GM23338 (cell line): Measurements from ENCODE around the gene NOPCHAP1. TPM values are rescaled to one million over a fixed set of nuclear protein-coding genes. Genes with fewer than 3 reads are reported as not detected.

ENCODE experiments used
- ATAC-seq: fragments of 200-7000 bp; cut with Tn5 transposase; 3 replicates; pipeline ENCODE4 v1.9.1; 2020
- DNase-seq: peaks from one replicate; pipeline ENCODE4 v3.0.0-alpha.2; 2015; ENCODE audit warnings: low spot score
- H2AFZ ChIP-seq: fragments of 200-600 bp; sonication (generic); 2 replicates; pipeline ENCODE4 v1.8.0; 2016; ENCODE audit warnings: antibody characterized with exemption, mild to moderate bottlenecking, moderate library complexity
- H3F3A ChIP-seq: fragments of 200-600 bp; sonication (generic); replicated peaks from 2 replicates; pipeline ENCODE4 v1.8.0; 2017; ENCODE audit warnings: antibody characterized with exemption, mixed run types, low read depth
- H3K27ac ChIP-seq: fragments of 200-600 bp; sonication (generic); 2 replicates; pipeline ENCODE4 v1.6.1; 2016; ENCODE audit warnings: low read depth
- H3K27me3 ChIP-seq: fragments of 200-600 bp; sonication (generic); 2 replicates; pipeline ENCODE4 v1.8.0; 2016; ENCODE audit warnings: mild to moderate bottlenecking, mixed run types, moderate library complexity; ENCODE audit not compliant: insufficient read depth
- H3K36me3 ChIP-seq: fragments of 200-600 bp; sonication (generic); 2 replicates; pipeline ENCODE4 v1.8.0; 2016; ENCODE audit warnings: mild to moderate bottlenecking; ENCODE audit not compliant: insufficient read depth
- H3K4me1 ChIP-seq: fragments of 200-600 bp; sonication (generic); 2 replicates; pipeline ENCODE4 v1.8.0; 2016; ENCODE audit warnings: mild to moderate bottlenecking, moderate library complexity; ENCODE audit not compliant: insufficient read depth
- H3K4me2 ChIP-seq: fragments of 200-600 bp; sonication (generic); 2 replicates; pipeline ENCODE4 v1.7.1; 2017; ENCODE audit warnings: mixed run types
- H3K4me3 ChIP-seq: fragments of 200-600 bp; sonication (generic); 2 replicates; pipeline ENCODE4 v1.6.1; 2016; ENCODE audit warnings: mixed run types
- H3K79me2 ChIP-seq: fragments of 200-600 bp; sonication (generic); replicated peaks from 2 replicates; pipeline ENCODE4 v1.8.0; 2017; ENCODE audit warnings: mild to moderate bottlenecking; ENCODE audit not compliant: insufficient read depth
- H3K9me2 ChIP-seq: fragments of 200-600 bp; sonication (generic); 2 replicates; pipeline ENCODE4 v1.8.0; 2017; ENCODE audit not compliant: insufficient read depth
- H4K20me1 ChIP-seq: fragments of 200-600 bp; sonication (generic); replicated peaks from 2 replicates; pipeline ENCODE4 v1.8.0; 2017; ENCODE audit warnings: mild to moderate bottlenecking; ENCODE audit not compliant: insufficient read depth
- H3K27ac Mint-ChIP-seq: 2 replicates; pipeline ENCODE4 v1.8.0; 2020; ENCODE audit warnings: inconsistent platforms, mild to moderate bottlenecking, moderate library complexity, mixed read lengths
- H3K27me3 Mint-ChIP-seq: 3 replicates; pipeline ENCODE4 v1.8.0; 2022; ENCODE audit warnings: low read depth, mild to moderate bottlenecking, moderate library complexity, mixed read lengths, inconsistent platforms; ENCODE audit not compliant: insufficient read depth, poor library complexity
- H3K36me3 Mint-ChIP-seq: 3 replicates; pipeline ENCODE4 v1.8.0; 2021; ENCODE audit warnings: low read depth, mild to moderate bottlenecking, inconsistent platforms, moderate library complexity, mixed read lengths
- H3K4me1 Mint-ChIP-seq: 3 replicates; pipeline ENCODE4 v1.8.0; 2020; ENCODE audit warnings: mild to moderate bottlenecking, inconsistent platforms, mixed read lengths
- H3K4me3 Mint-ChIP-seq: 3 replicates; pipeline ENCODE4 v1.8.0; 2021; ENCODE audit warnings: moderate library complexity, mild to moderate bottlenecking, inconsistent platforms, mixed read lengths
- H3K9me3 Mint-ChIP-seq: 3 replicates; pipeline ENCODE4 v1.8.0; 2020; ENCODE audit warnings: moderate library complexity, mild to moderate bottlenecking, inconsistent platforms, mixed read lengths
- CREB1 ChIP-seq: fragments of 250-450 bp; sonication (Bioruptor Pico); IDR thresholded peaks from 2 replicates; pipeline ENCODE4 v1.5.0; 2020; ENCODE audit warnings: low read depth, mild to moderate bottlenecking, moderate library complexity
- EZH2 ChIP-seq: fragments of 200-600 bp; sonication (generic); IDR thresholded peaks from one replicate; pipeline ENCODE4 v1.8.0; 2017; ENCODE audit warnings: antibody characterized with exemption, mild to moderate bottlenecking, low read depth; ENCODE audit not compliant: unreplicated experiment
- EZH2phosphoT487 ChIP-seq: fragments of 200-600 bp; sonication (generic); IDR thresholded peaks from one replicate; pipeline ENCODE4 v1.8.1; 2018; ENCODE audit warnings: antibody characterized with exemption; ENCODE audit not compliant: unreplicated experiment
- JUNB ChIP-seq: IDR thresholded peaks from one replicate; pipeline ENCODE4 v1.6.1; 2016; ENCODE audit warnings: antibody characterized with exemption; ENCODE audit not compliant: unreplicated experiment
- NANOG ChIP-seq: IDR thresholded peaks from 2 replicates; pipeline ENCODE4 v1.6.1; 2016; ENCODE audit warnings: antibody characterized with exemption, borderline replicate concordance
- POLR2AphosphoS5 ChIP-seq: IDR thresholded peaks from 2 replicates; pipeline ENCODE4 v1.6.1; 2016; ENCODE audit warnings: antibody characterized with exemption, low read depth
- STAT1 ChIP-seq: IDR thresholded peaks from one replicate; pipeline ENCODE4 v1.6.1; 2016; ENCODE audit warnings: antibody characterized with exemption; ENCODE audit not compliant: unreplicated experiment
- ZNF114 ChIP-seq: fragments of 250-450 bp; sonication (Bioruptor Pico); IDR thresholded peaks from 2 replicates; pipeline ENCODE4 v1.5.0; 2020; ENCODE audit warnings: mild to moderate bottlenecking, moderate library complexity
- ZNF331 ChIP-seq: fragments of 250-450 bp; sonication (Bioruptor Pico); IDR thresholded peaks from 2 replicates; pipeline ENCODE4 v1.5.0; 2020; ENCODE audit warnings: low read depth, mild to moderate bottlenecking, moderate library complexity
- polyA plus RNA-seq: library from polyadenylated mRNA; unstranded; fragments of >200 nt; fragmentation: Nextera tagmentation; extraction: Ambion mirVana; gene quantifications from 2 replicates; pipeline ENCODE4 v1.2.1, GENCODE V29; 2016
- total RNA-seq: library from RNA; depleted of rRNA; stranded (reverse); fragments of >200 nt; shearing (Covaris generic); gene quantifications from 2 replicates; pipeline ENCODE4 v1.2.3, GENCODE V29; 2014
- TF ChIP-seq, protein P1 (sequence below): fragments of 250-450 bp; sonication (Bioruptor Pico); IDR thresholded peaks from 2 replicates; pipeline ENCODE4 v1.5.0; 2020; ENCODE audit warnings: mild to moderate bottlenecking, moderate library complexity
- TF ChIP-seq, protein P2 (sequence below), 2 experiments: fragments of 200-600 bp in 1 of 2; sonication (generic) in 1 of 2; conservative IDR thresholded peaks; 2 replicates each; pipeline versions ENCODE4 v1.5.1 to v1.6.1; 2016 to 2017; ENCODE audit warnings: antibody characterized with exemption in 2 of 2, low read depth in 2 of 2, mild to moderate bottlenecking in 2 of 2, moderate library complexity in 1 of 2
- TF ChIP-seq, protein P3 (sequence below): IDR thresholded peaks from 2 replicates; pipeline ENCODE4 v1.6.1; 2016; ENCODE audit warnings: antibody characterized with exemption
- TF ChIP-seq, protein P4 (sequence below): IDR thresholded peaks from one replicate; pipeline ENCODE4 v1.6.1; 2018; ENCODE audit warnings: antibody characterized with exemption; ENCODE audit not compliant: unreplicated experiment

The NOPCHAP1 gene
- total and polyA plus RNA-seq, 2 experiments from 2014 or later: 14.7 to 221 TPM

DNA sequence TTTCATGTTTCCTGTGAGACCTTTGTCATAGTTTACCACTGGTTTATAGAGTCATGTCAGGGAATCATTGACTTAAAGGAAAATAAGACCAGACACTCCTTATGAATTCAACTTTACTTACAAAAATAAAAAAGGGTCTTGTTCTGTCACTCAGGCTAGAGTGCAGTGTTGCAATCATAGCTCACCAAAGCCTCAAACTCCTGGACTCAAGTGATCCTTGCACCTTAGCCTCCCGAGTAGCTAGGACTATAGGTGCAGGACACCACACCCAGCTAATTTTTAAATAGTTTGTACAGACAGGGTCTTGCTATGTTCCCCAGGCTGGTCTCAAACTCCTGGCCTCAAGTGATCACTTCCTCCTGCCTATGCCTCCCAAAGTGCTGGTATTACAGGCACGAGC lies 47.0 kb upstream of the NOPCHAP1 start:
- Histone ChIP-seq H3K27ac (no peak overlapping the region), H3K4me3 (no peak overlapping the region), H3K79me2 (no peaks in the 10 kb centered on the region), H3K27me3 (no peaks in the 10 kb centered on the region), H3K9me2 (peaks cover 3% of the 10 kb centered on the region; the same call in 1 of the 2 replicates), H3F3A (no peaks in the 10 kb centered on the region), H2AFZ (no peak overlapping the region), H3K36me3 (no peaks in the 10 kb centered on the region), H3K4me1 (no peaks in the 10 kb centered on the region), H4K20me1 (no peaks in the 10 kb centered on the region), H3K4me2 (no peak overlapping the region)
- DNase-seq (no peak), ATAC-seq (no peak)
- Mint-ChIP-seq H3K9me3 (peaks cover 13% of the 10 kb centered on the region), H3K4me3 (no peak overlapping the region), H3K36me3 (peaks cover 9% of the 10 kb centered on the region), H3K27ac (no peak overlapping the region), H3K27me3 (peaks cover 2% of the 10 kb centered on the region), H3K4me1 (no peaks in the 10 kb centered on the region)
- TF ChIP-seq STAT1: no peak
- no peak for TF ChIP-seq CREB1
- no peak for TF ChIP-seq EZH2phosphoT487
- TF ChIP-seq EZH2: no peak
- no peak for TF ChIP-seq NANOG
- TF ChIP-seq, protein P1, sequence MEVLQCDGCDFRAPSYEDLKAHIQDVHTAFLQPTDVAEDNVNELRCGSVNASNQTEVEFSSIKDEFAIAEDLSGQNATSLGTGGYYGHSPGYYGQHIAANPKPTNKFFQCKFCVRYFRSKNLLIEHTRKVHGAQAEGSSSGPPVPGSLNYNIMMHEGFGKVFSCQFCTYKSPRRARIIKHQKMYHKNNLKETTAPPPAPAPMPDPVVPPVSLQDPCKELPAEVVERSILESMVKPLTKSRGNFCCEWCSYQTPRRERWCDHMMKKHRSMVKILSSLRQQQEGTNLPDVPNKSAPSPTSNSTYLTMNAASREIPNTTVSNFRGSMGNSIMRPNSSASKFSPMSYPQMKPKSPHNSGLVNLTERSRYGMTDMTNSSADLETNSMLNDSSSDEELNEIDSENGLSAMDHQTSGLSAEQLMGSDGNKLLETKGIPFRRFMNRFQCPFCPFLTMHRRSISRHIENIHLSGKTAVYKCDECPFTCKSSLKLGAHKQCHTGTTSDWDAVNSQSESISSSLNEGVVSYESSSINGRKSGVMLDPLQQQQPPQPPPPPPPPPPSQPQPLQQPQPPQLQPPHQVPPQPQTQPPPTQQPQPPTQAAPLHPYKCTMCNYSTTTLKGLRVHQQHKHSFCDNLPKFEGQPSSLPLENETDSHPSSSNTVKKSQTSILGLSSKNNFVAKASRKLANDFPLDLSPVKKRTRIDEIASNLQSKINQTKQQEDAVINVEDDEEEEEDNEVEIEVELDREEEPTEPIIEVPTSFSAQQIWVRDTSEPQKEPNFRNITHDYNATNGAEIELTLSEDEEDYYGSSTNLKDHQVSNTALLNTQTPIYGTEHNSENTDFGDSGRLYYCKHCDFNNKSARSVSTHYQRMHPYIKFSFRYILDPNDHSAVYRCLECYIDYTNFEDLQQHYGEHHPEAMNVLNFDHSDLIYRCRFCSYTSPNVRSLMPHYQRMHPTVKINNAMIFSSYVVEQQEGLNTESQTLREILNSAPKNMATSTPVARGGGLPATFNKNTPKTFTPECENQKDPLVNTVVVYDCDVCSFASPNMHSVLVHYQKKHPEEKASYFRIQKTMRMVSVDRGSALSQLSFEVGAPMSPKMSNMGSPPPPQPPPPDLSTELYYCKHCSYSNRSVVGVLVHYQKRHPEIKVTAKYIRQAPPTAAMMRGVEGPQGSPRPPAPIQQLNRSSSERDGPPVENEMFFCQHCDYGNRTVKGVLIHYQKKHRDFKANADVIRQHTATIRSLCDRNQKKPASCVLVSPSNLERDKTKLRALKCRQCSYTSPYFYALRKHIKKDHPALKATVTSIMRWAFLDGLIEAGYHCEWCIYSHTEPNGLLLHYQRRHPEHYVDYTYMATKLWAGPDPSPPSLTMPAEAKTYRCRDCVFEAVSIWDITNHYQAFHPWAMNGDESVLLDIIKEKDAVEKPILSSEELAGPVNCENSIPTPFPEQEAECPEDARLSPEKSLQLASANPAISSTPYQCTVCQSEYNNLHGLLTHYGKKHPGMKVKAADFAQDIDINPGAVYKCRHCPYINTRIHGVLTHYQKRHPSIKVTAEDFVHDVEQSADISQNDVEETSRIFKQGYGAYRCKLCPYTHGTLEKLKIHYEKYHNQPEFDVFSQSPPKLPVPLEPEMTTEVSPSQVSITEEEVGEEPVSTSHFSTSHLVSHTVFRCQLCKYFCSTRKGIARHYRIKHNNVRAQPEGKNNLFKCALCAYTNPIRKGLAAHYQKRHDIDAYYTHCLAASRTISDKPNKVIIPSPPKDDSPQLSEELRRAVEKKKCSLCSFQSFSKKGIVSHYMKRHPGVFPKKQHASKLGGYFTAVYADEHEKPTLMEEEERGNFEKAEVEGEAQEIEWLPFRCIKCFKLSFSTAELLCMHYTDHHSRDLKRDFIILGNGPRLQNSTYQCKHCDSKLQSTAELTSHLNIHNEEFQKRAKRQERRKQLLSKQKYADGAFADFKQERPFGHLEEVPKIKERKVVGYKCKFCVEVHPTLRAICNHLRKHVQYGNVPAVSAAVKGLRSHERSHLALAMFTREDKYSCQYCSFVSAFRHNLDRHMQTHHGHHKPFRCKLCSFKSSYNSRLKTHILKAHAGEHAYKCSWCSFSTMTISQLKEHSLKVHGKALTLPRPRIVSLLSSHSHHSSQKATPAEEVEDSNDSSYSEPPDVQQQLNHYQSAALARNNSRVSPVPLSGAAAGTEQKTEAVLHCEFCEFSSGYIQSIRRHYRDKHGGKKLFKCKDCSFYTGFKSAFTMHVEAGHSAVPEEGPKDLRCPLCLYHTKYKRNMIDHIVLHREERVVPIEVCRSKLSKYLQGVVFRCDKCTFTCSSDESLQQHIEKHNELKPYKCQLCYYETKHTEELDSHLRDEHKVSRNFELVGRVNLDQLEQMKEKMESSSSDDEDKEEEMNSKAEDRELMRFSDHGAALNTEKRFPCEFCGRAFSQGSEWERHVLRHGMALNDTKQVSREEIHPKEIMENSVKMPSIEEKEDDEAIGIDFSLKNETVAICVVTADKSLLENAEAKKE (CRISPR knock-in tag): no peak
- TF ChIP-seq, protein P2, sequence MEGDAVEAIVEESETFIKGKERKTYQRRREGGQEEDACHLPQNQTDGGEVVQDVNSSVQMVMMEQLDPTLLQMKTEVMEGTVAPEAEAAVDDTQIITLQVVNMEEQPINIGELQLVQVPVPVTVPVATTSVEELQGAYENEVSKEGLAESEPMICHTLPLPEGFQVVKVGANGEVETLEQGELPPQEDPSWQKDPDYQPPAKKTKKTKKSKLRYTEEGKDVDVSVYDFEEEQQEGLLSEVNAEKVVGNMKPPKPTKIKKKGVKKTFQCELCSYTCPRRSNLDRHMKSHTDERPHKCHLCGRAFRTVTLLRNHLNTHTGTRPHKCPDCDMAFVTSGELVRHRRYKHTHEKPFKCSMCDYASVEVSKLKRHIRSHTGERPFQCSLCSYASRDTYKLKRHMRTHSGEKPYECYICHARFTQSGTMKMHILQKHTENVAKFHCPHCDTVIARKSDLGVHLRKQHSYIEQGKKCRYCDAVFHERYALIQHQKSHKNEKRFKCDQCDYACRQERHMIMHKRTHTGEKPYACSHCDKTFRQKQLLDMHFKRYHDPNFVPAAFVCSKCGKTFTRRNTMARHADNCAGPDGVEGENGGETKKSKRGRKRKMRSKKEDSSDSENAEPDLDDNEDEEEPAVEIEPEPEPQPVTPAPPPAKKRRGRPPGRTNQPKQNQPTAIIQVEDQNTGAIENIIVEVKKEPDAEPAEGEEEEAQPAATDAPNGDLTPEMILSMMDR (conservative IDR thresholded peaks at IDR 0.05; ENCODE audit: low read depth in 2 of 2): no peak
- TF ChIP-seq ZNF331 (CRISPR knock-in tag): no peak
- TF ChIP-seq, protein P3, sequence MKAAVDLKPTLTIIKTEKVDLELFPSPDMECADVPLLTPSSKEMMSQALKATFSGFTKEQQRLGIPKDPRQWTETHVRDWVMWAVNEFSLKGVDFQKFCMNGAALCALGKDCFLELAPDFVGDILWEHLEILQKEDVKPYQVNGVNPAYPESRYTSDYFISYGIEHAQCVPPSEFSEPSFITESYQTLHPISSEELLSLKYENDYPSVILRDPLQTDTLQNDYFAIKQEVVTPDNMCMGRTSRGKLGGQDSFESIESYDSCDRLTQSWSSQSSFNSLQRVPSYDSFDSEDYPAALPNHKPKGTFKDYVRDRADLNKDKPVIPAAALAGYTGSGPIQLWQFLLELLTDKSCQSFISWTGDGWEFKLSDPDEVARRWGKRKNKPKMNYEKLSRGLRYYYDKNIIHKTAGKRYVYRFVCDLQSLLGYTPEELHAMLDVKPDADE: no peak
- TF ChIP-seq JUNB: no peak
- TF ChIP-seq, protein P4, sequence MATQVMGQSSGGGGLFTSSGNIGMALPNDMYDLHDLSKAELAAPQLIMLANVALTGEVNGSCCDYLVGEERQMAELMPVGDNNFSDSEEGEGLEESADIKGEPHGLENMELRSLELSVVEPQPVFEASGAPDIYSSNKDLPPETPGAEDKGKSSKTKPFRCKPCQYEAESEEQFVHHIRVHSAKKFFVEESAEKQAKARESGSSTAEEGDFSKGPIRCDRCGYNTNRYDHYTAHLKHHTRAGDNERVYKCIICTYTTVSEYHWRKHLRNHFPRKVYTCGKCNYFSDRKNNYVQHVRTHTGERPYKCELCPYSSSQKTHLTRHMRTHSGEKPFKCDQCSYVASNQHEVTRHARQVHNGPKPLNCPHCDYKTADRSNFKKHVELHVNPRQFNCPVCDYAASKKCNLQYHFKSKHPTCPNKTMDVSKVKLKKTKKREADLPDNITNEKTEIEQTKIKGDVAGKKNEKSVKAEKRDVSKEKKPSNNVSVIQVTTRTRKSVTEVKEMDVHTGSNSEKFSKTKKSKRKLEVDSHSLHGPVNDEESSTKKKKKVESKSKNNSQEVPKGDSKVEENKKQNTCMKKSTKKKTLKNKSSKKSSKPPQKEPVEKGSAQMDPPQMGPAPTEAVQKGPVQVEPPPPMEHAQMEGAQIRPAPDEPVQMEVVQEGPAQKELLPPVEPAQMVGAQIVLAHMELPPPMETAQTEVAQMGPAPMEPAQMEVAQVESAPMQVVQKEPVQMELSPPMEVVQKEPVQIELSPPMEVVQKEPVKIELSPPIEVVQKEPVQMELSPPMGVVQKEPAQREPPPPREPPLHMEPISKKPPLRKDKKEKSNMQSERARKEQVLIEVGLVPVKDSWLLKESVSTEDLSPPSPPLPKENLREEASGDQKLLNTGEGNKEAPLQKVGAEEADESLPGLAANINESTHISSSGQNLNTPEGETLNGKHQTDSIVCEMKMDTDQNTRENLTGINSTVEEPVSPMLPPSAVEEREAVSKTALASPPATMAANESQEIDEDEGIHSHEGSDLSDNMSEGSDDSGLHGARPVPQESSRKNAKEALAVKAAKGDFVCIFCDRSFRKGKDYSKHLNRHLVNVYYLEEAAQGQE: no peak
- TF ChIP-seq ZNF114: no peak
- no peak for TF ChIP-seq POLR2AphosphoS5
